ENCODE results near the gene NWD2.

NWD2 gene

GRCh38 chr4:37464373-37465128 is 220.0 kb downstream of the NWD2 start:
- TF ChIP-seq CTCF (IDR thresholded peaks at IDR 0.05; ENCODE audit: extremely low read depth, insufficient read depth, missing control alignments): no peak
- no peak for DNase-seq (ENCODE audit: low spot score)
- in situ Hi-C loops (cut with MboI; ENCODE audit: low pct_unique_long_range_greater_than_20kb, low sequenced_read_pairs, unreplicated experiment): loop anchor here (25.0 kb wide), 1 partner anchor 573 kb away; no protein-coding TSS in a partner anchor

GRCh38 chr4:37465296-37465695 is 220.8 kb downstream of the NWD2 start:
- DNase-seq (ENCODE audit: low spot score): no peak
- no peak for TF ChIP-seq CTCF (IDR thresholded peaks at IDR 0.05; ENCODE audit: extremely low read depth, insufficient read depth, missing control alignments)
- in situ Hi-C loops (cut with MboI; ENCODE audit: low pct_unique_long_range_greater_than_20kb, low sequenced_read_pairs, unreplicated experiment): loop anchor here (25.0 kb wide), 1 partner anchor 572 kb away; no protein-coding TSS in a partner anchor

- in situ Hi-C loops (cut with MboI; ENCODE audit: low pct_unique_long_range_greater_than_20kb, low sequenced_read_pairs, unreplicated experiment): loop anchor here (25.0 kb wide), 1 partner anchor 571 kb away; no protein-coding TSS in a partner anchor
- TF ChIP-seq CTCF (IDR thresholded peaks at IDR 0.05; ENCODE audit: extremely low read depth, insufficient read depth, missing control alignments): no peak
- DNase-seq (ENCODE audit: low spot score): no peak
Observed at GRCh38 chr4:37465845-37466244, 221.3 kb downstream of the NWD2 start.

- in situ Hi-C loops (cut with MboI; ENCODE audit: low pct_unique_long_range_greater_than_20kb, low sequenced_read_pairs, unreplicated experiment): loop anchor here (25.0 kb wide), 1 partner anchor 570 kb away; no protein-coding TSS in a partner anchor
- no peak for TF ChIP-seq CTCF (IDR thresholded peaks at IDR 0.05; ENCODE audit: extremely low read depth, insufficient read depth, missing control alignments)
- no peak for DNase-seq (ENCODE audit: low spot score)
Observed at GRCh38 chr4:37467223-37467622, 222.7 kb downstream of the NWD2 start.

- in situ Hi-C loops (cut with MboI; ENCODE audit: low pct_unique_long_range_greater_than_20kb, low sequenced_read_pairs, unreplicated experiment): loop anchor here (25.0 kb wide), 1 partner anchor 569 kb away; no protein-coding TSS in a partner anchor
- no peak for DNase-seq (ENCODE audit: low spot score)
- no peak for TF ChIP-seq CTCF (IDR thresholded peaks at IDR 0.05; ENCODE audit: extremely low read depth, insufficient read depth, missing control alignments)
Observed at GRCh38 chr4:37467824-37468223, 223.3 kb downstream of the NWD2 start.

- TF ChIP-seq CTCF (IDR thresholded peaks at IDR 0.05; ENCODE audit: extremely low read depth, insufficient read depth, missing control alignments): no peak
- in situ Hi-C loops (cut with MboI; ENCODE audit: low pct_unique_long_range_greater_than_20kb, low sequenced_read_pairs, unreplicated experiment): loop anchor here (25.0 kb wide), 1 partner anchor 568 kb away; no protein-coding TSS in a partner anchor
- no peak for DNase-seq (ENCODE audit: low spot score)
Observed at GRCh38 chr4:37469286-37469685, 224.7 kb downstream of the NWD2 start.

Measured in GM13977 (cell line).